ENCODE data around the gene DOCK1.

GRCh38 chr10:127398140-127398970 is 493.1 kb downstream of the DOCK1 start:
- TF ChIP-seq POLR2A (IDR thresholded peaks at IDR 0.05; ENCODE audit: extremely low read depth, insufficient read length) (no peak), CTCF (IDR thresholded peaks at IDR 0.05; ENCODE audit: low read depth, low read length) (no peak), MYC (IDR thresholded peaks at IDR 0.05; ENCODE audit: low read depth, low read length) (no peak), MAX (IDR thresholded peaks at IDR 0.05; ENCODE audit: low read depth, low read length) (no peak)

Measured in NB4 (cell line).